ENCODE measurements around the gene USP40.

DNA sequence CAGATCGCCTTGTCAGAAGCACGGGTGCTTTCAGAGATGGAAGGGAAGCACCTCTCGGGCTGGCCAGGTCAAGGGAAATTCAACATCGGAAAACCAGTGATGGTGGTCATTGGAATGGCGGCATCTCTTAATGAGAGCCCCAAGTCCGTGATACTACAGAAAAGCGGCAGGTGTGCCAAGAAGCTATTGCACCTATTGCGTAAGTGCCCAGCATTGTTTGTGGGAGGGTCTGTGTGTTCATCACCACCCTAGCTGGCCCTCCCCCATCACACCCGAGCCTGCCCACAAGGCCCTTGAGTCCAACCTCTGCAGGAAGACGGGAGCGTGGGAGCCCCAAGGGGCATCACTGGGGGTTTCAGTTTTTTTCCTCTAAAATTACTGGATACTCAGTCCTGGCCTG lies 111.6 kb downstream of the USP40 start:
- TF ChIP-seq, protein P1, sequence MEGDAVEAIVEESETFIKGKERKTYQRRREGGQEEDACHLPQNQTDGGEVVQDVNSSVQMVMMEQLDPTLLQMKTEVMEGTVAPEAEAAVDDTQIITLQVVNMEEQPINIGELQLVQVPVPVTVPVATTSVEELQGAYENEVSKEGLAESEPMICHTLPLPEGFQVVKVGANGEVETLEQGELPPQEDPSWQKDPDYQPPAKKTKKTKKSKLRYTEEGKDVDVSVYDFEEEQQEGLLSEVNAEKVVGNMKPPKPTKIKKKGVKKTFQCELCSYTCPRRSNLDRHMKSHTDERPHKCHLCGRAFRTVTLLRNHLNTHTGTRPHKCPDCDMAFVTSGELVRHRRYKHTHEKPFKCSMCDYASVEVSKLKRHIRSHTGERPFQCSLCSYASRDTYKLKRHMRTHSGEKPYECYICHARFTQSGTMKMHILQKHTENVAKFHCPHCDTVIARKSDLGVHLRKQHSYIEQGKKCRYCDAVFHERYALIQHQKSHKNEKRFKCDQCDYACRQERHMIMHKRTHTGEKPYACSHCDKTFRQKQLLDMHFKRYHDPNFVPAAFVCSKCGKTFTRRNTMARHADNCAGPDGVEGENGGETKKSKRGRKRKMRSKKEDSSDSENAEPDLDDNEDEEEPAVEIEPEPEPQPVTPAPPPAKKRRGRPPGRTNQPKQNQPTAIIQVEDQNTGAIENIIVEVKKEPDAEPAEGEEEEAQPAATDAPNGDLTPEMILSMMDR (conservative IDR thresholded peaks at IDR 0.05), result no peak
- no peak for TF ChIP-seq EZH2 (IDR thresholded peaks at IDR 0.05; ENCODE audit: low read depth)

All from PC-9 (cell line).